KG1 (cell line): Measurements from ENCODE around the gene TMEM170B.
"Not testable (repeated sequence)": the region's sequence is repeated elsewhere in the genome, so short reads cannot be mapped to it uniquely, and the experiment has no call there.

Experiments used
- DNase-seq: peaks from one replicate; lab custom pipeline; 2025; lab: John Stamatoyannopoulos, UW

Gene TMEM170B

GRCh38 chr6:11528996-11529395 lies 8.6 kb upstream of the TMEM170B start:
- no peak for DNase-seq

DNA sequence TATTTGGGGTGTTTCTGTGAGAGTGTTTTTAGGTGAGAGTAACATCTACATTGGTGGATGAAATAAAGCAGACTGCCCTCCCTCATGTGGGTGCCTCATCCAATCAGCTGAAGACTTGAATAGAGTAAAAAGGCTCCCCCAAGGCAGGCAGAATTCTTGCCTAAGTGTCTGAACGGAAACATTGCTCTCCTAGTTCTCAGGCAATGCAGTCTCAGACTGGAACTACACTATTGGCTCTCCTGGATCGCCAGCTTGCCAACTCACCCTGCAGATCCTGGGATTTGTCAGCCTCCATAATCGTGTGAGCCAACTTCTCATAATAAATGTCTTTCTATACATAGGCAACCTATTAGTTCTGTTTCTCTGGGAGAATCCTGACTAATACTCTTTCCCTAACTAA lies 5.5 kb upstream of the TMEM170B start:
- DNase-seq, result no peak

DNA sequence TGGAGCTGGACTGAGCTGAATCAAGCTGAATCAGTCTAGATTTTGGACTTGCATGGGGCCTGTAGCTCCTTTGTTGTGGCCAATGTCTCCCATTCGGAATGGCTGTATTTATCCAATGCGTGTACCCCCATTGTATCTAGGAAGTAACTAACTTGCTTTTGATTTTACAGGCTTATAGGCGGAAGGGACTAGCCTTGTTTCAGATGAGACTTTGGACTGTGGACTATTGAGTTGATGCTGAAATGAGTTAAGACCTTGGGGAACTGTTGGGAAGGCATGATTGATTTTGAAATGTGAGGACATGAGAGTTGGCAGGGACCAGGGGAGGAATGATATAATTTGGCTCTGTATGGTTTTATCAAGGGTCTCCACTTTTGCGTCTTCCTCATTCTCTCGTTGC lies 3.0 kb upstream of the TMEM170B start:
- DNase-seq, result no peak

GRCh38 chr6:11535801-11536230 lies 1.7 kb upstream of the TMEM170B start:
- DNase-seq, result no peak

DNA sequence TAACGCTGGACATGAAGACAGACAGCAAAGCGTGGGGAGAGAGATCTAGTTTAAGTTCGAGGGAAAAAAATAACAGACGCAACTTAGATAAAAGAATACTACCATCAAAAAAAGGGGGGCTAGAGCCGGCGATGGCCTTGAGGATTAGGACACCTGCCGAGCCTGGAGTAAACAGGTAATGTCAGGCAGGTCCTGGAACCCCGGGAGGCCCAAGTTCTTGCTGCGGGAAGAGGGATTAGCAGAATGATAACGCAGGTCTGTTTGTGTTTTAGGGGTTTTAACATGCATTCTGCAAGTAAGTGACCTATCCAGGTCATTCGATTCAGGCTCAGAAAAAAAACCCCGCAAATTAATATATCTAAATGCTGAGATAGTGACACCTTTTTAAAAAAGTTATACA lies 754 bp upstream of the TMEM170B start:
- DNase-seq, result no peak

DNA sequence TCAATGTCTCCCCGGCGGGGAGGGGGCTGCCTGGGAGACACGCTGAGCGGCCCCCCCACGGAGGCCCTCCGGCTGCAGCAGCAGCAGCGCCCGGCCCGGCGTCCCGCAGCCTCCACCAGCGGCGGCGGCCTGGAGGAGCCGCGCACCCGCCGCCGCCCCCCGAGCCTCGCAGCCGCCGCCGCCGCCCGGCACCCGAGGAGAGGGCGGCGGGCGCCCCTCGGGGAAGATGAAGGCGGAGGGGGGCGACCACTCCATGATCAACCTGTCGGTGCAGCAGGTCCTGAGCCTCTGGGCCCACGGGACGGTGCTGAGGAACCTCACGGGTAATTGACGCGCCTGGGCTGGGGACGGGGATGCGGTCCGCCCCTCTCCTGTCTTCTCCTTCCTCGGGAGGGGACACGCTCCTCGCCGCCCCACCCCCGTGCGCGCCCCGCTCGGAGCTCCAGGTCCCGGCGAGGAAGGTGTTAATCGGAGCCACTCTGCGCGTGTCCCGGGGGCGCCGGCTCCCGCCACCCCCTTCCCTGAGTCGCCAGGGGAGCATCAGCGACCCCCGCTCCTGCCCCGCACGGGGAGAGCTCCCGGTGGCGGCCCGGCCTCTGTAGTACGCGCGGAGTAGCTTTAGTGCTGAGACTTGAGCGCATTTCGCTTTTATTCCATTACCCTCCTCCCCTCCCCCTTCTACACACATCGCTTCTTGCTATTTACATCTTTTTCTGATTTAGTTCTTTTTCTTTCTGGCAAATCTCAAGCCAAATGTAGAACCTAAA lies 686 bp downstream of the TMEM170B start:
- peak; percentile 53 for DNase-seq

DNA sequence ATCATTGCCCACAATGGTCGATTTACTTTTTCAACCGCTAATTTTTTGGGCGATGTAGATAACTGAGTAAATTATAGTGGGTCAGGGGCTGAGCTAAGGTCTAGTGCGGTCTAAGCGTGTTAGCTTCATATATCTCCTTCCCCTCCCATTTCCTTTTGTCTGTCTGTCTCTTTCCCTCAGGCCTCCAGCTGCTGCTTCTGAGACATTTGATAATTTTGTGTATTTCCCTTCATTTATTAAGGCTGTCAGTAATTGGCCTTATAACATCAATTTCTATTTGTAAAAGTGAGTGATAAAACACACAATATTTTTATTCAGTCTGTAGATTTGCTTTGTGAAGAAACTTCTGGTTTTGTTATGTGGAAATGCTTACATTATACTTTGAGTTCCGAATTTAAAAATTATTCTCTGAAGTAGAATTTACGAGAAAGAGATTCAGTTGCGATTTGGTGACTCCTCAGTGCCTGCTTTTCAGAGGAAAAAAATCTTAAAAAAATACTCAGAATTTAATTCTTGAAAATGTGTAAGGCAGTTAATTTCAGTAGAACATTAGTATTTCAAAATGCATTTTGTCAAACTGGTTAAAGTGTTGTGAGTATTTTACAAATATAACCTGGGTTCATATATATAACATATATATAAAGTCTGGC lies 1.4 kb downstream of the TMEM170B start:
- no peak for DNase-seq

DNA sequence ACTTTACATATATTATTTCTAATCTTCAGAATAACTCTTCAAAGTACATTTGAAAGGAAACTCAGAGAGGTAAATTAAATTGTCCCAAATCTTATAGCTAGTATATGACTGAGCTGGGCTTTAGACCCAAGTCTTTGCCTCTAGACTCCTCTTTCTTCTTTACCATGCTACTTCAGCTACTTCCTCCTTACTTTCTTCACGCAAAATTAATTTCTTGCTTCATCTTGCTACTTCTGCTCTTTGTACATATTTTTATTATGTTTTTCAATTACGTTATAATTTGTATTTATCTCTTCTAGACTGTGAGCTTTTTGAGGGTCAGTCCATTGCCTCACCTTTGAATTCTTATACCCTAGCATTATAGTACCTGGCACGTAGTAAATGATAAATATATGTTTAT lies 5.3 kb downstream of the TMEM170B start:
- DNase-seq, result no peak

DNA sequence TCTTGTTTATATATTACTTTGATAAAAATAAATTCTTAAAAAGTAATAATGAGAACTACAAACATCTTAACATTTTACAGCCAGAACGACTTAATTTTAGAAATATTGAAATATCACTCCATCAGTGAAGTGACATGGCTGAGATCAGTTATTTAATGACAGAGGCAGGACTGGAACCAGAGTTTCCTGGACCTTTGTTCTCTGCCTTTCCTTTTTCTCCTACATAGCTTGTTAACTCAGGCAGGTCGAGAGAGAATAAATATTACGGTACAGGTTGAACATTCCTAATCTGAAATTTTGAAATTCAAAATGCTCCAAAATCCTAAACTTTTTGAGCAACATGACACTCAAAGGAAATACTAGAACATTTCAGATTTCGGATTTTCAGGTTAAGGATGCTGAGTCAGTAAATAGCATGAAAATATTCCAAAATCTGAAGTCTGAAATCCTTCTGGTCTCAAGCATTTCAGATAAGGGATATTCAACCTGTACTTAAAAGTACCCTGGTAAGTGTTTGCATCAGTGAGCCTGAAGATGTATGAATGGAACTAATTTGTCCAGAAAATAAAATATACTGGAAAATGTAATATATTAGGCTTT lies 6.5 kb downstream of the TMEM170B start:
- no peak for DNase-seq

- DNase-seq, result not testable (repeated sequence)
Measured at GRCh38 chr6:11547846-11548245, 10.3 kb downstream of the TMEM170B start.

DNA sequence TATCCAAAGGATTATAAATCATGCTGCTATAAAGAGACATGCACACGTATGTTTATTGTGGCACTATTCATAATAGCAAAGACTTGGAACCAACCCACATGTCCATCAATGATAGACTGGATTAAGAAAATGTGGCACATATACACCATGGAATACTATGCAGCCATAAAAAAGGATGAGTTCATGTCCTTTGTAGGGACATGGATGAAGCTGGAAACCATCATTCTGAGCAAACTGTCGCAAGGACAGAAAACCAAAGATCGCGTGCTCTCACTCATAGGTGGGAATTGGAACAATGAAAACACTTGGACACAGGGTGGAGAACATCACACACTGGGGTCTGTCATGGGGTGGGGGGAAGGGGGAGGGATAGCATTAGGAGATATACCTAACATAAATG lies 11.0 kb downstream of the TMEM170B start:
- not testable (repeated sequence) for DNase-seq

- DNase-seq, result no peak
Measured at GRCh38 chr6:11551053-11551452, 13.5 kb downstream of the TMEM170B start.

DNA sequence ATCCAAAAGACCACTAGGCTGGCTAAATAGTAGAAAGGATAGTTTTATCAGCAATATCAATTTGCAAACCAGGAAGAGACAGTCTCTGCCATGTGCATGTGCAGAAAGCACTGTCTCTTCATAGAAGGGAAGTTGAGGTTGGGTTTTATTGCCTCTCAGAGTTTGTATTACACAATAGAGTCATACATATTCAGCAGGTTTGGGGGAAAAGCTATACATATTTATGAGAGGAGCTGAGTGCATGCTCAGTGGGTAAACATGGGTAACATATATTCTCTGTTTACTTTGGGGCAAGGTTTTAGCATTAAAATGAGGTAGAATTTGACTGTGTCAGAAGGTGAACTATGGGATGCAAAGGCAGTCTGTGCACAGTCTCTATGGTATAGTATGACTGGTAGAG lies 14.9 kb downstream of the TMEM170B start:
- peak; percentile 30 for DNase-seq

GRCh38 chr6:11553824-11554223 lies 16.3 kb downstream of the TMEM170B start:
- DNase-seq, result no peak

- DNase-seq, result no peak
Measured at GRCh38 chr6:11556309-11556708, 18.8 kb downstream of the TMEM170B start.

DNA sequence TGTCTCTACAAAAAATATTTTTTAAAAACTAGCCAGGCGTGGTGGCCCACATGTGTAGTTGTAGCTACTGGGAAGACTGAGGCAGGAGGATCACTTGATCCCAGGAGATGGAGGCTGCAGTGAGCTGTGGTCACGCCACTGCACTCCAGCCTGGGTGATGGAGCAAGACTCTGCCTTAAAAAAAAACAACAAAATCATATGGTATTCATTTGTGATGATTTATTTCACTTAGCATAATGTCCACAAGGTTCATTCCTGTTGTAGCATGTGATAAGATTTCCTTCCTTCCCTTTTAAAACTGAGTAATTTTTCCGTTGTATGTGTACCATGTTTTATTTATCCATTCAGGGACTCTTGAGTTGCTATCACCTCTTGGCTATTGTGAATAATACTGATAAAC lies 26.2 kb downstream of the TMEM170B start:
- no peak for DNase-seq

- DNase-seq, result no peak
Measured at GRCh38 chr6:11566609-11567008, 29.1 kb downstream of the TMEM170B start.

DNA sequence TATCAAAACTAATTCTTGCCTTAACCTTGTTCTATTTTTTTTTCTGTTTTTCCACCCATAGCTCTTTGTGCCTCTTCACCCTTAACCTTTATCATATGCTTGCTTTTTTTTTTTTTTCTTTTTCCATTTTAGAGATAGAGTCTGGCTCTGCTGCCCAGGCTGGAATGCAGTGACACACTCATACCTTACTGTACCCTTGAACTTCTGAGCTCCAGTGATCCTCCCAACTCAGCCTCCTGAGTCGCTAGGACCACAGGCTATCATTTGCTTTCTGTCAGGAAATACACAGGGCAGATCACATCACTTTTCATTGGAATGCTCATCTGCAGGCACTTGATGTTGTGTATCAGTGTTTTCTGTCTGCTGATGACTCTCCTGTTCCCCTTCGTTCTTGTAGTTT lies 33.5 kb downstream of the TMEM170B start:
- no peak for DNase-seq

DNA sequence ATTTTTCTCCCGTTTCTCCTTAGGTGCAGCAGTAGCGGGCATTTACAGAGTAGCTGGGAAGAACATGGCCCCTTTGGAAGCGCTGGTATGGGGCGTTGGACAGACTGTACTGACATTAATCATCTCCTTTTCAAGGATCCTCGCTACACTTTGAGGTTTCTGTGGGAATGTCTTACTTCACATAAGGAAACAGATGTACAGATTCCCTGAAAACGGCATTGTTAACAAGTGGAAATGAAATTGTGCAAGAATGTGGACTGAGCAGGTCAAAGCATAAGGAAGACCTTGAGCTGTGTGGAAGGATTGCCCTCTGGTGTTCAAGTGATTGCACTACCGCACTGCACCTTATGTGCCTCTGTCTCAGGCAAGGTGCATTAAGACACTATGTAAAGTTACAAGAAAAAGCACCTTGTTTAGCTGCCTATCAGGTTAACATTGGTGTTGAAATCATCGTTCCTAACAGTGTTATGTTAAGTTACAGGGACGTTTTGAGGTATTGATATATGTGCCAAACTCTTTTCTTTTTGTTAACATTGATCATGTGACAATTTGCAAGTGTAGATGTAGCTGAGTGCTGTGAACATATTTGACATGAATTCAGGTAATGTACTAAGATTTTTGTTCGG lies 38.0 kb downstream of the TMEM170B start:
- DNase-seq, result peak; percentile 44

GRCh38 chr6:11580686-11581405 lies 43.3 kb downstream of the TMEM170B start:
- DNase-seq, result no peak

- no peak for DNase-seq
Measured at GRCh38 chr6:11584244-11584643, 46.7 kb downstream of the TMEM170B start.

GRCh38 chr6:11585426-11586016 lies 48.0 kb downstream of the TMEM170B start:
- DNase-seq, result peak; percentile 9
